Measurements from ENCODE around the gene DNAH5. TPM values are rescaled to one million over a fixed set of nuclear protein-coding genes. Genes with fewer than 3 reads are reported as not detected.

Gene DNAH5
- total and polyA plus RNA-seq, 2 experiments from 2014 or later: 0.56 to 0.97 TPM

GRCh38 chr5:13910201-13910600 lies 34.3 kb downstream of the DNAH5 start (continued):
- TF ChIP-seq ZNF462 (CRISPR knock-in tag; IDR thresholded peaks at IDR 0.05): no peak

DNA sequence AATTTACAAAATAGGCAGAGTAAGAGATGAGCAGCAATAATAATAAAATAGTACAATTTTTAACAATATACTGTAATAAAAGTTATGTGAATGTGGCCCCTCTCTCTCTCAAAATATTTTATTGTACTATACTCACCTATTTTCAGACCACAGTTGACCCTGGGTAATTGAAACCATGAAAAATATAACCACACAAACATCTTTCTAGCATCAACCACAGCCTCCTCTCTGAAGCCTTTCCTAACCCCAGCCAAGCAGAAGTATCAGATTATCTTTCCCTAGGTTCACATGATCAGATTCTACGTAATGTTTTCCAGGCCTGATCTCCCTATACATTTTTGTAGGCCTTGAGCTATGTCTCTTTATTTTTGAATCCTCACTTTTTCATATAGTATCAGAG lies 35.2 kb downstream of the DNAH5 start:
- no peak for ATAC-seq
- no peak overlapping the region for H3K4me2 ChIP-seq
- H3K9me2 ChIP-seq (ENCODE audit: insufficient read depth): no peaks in the 10 kb centered on the region
- H3K27me3 Mint-ChIP-seq (ENCODE audit: insufficient read depth, low read depth, poor library complexity): peaks cover 3% of the 10 kb centered on the region
- no peaks in the 10 kb centered on the region for H3F3A ChIP-seq (replicated peaks; ENCODE audit: low read depth)
- H3K27me3 ChIP-seq (ENCODE audit: insufficient read depth): no peaks in the 10 kb centered on the region
- H3K4me1 Mint-ChIP-seq: peaks cover 12% of the 10 kb centered on the region
- H3K9me3 Mint-ChIP-seq: no peaks in the 10 kb centered on the region
- no peaks in the 10 kb centered on the region for H3K79me2 ChIP-seq (replicated peaks; ENCODE audit: insufficient read depth)
- DNase-seq (ENCODE audit: low spot score): no peak
- H4K20me1 ChIP-seq (replicated peaks; ENCODE audit: insufficient read depth): no peaks in the 10 kb centered on the region
- no peaks in the 10 kb centered on the region for H3K36me3 Mint-ChIP-seq (ENCODE audit: low read depth)
- no peak overlapping the region for H3K27ac Mint-ChIP-seq
- no peak overlapping the region for H2AFZ ChIP-seq
- no peak overlapping the region for H3K4me3 ChIP-seq
- no peaks in the 10 kb centered on the region; the same call in 1 of the 2 replicates for H3K4me1 ChIP-seq (ENCODE audit: insufficient read depth)
- no peaks in the 10 kb centered on the region for H3K36me3 ChIP-seq (ENCODE audit: insufficient read depth)
- H3K4me3 Mint-ChIP-seq: no peak overlapping the region
- H3K27ac ChIP-seq (ENCODE audit: low read depth): no peak overlapping the region
- TF ChIP-seq NANOG (IDR thresholded peaks at IDR 0.05; ENCODE audit: borderline replicate concordance): no peak
- TF ChIP-seq CREB1 (CRISPR knock-in tag; IDR thresholded peaks at IDR 0.05; ENCODE audit: low read depth): no peak
- no peak for TF ChIP-seq ETS1 (IDR thresholded peaks at IDR 0.05)
- no peak for TF ChIP-seq STAT1 (IDR thresholded peaks at IDR 0.05; ENCODE audit: unreplicated experiment)
- TF ChIP-seq EZH2 (IDR thresholded peaks at IDR 0.05; ENCODE audit: low read depth, unreplicated experiment): no peak
- TF ChIP-seq JUNB (IDR thresholded peaks at IDR 0.05; ENCODE audit: unreplicated experiment): no peak
- no peak for TF ChIP-seq ZNF462 (CRISPR knock-in tag; IDR thresholded peaks at IDR 0.05)
- TF ChIP-seq ZNF114 (CRISPR knock-in tag; IDR thresholded peaks at IDR 0.05): no peak

Measured in GM23338 (cell line).